HG03095 (cell line): Measurements from ENCODE around the gene ERN1.

Experiments
- ATAC-seq: cut with Tn5 transposase; IDR thresholded peaks from one replicate; pipeline ENCODE4 v1.9.1; 2021; ENCODE audit warnings: moderate library complexity; ENCODE audit not compliant: unreplicated experiment

ERN1 gene

DNA sequence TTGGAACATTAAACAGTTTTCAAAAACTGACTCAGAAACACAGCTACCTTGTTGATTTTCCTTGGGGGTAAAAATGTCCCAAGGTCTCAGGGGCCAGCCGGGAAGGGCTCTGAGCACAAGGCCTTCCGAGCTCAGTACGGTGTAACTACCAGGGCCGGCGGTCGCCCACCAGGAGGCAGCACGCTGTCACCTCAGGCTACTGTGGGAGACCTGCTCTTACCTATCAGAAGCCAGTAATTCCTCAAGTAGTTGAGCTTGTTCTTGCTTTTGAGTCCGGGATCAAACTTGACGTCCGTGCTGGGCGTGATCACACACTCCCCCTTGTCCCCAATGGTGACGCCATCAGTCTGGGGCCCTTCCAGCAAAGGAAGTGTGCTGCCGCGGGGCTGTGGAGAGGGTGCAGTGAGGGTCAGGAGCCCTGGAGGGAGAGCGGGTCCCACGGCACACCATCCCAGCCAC is 66.1 kb downstream of the ERN1 start:
- ATAC-seq, result no peak

GRCh38 chr17:64063088-64063487 is 66.9 kb downstream of the ERN1 start:
- no peak for ATAC-seq

GRCh38 chr17:64061178-64061898 is 68.6 kb downstream of the ERN1 start:
- no peak for ATAC-seq

DNA sequence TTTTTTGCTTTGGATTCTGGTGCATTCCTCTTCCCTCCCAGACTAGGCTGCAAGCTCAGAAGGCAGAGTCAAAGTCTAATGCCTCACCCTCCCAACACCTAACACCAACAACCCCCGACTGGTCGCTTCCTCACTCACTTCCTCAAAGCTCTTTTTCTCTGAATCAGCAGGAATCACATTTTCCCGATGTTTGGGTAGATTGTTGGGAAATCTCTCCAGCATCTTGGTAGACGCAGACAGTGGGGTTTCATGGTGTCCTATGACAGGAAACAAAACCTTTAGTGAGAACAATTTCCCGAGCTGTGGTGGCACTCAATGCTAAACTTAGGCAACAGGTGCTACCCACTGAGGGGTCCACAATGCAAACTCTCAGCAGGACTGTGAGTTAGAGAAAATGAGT is 69.6 kb downstream of the ERN1 start:
- ATAC-seq, result no peak

- no peak for ATAC-seq
Measured at GRCh38 chr17:64059756-64060155, 70.2 kb downstream of the ERN1 start.

DNA sequence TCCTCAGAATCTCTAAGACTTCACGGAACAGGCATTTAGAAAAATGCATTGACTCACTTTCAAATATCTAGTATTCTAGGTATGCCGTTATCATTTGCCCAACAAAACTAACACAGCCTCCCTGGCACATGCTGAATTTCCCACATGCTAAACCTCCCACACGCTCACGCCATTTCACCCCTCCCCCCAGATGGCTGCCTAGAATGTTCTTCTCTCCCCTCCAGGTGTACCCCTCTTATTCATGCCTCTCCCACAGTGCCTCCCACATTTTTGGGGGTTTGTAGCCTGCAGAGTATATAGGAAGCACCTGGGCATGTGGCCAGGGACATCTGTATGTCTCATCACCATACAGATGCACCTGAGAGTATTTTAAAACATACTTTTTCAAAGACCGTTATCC is 71.3 kb downstream of the ERN1 start:
- ATAC-seq, result no peak

DNA sequence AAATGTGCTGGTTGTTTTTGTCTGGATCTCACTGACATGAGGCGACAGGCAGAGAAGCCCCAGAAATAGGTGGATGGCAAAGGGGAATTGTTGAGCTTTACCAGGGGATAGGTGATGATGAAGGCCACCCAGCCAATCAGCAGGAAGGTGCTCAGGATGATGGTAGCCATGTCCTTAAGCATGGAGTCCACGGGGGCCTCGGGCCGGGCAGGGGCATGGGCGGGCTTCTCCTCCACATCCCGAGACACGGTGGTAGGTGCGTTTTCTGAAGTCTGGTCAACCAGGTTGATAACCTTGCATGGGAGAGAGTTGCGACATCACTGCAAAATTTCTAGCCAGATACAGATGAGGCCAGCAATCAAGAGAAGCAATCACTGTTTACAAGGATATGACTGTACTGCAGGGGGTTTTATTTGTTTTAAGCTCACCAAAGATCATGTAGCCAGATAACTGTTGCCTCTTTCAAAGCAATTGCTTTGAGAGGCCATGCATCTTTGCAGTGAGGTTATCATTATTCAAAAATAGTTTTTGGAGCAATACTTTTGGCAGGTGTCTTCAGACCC is 72.2 kb downstream of the ERN1 start:
- ATAC-seq, result no peak

- ATAC-seq, result peak; percentile 62
Measured at GRCh38 chr17:64056269-64057005, 73.5 kb downstream of the ERN1 start.

GRCh38 chr17:64055183-64056142 is 74.5 kb downstream of the ERN1 start:
- no peak for ATAC-seq

GRCh38 chr17:64054304-64054703 is 75.6 kb downstream of the ERN1 start:
- ATAC-seq, result no peak

GRCh38 chr17:64053101-64053500 is 76.8 kb downstream of the ERN1 start:
- no peak for ATAC-seq

GRCh38 chr17:64051153-64051552 is 78.8 kb downstream of the ERN1 start:
- ATAC-seq, result no peak

- no peak for ATAC-seq
Measured at GRCh38 chr17:64048805-64049204, 81.1 kb downstream of the ERN1 start.

GRCh38 chr17:64045176-64045575 is 84.8 kb downstream of the ERN1 start:
- ATAC-seq, result no peak

- ATAC-seq, result no peak
Measured at GRCh38 chr17:64042700-64043485, 87.1 kb downstream of the ERN1 start.

- ATAC-seq, result no peak
Measured at GRCh38 chr17:64041912-64042311, 88.0 kb downstream of the ERN1 start.

DNA sequence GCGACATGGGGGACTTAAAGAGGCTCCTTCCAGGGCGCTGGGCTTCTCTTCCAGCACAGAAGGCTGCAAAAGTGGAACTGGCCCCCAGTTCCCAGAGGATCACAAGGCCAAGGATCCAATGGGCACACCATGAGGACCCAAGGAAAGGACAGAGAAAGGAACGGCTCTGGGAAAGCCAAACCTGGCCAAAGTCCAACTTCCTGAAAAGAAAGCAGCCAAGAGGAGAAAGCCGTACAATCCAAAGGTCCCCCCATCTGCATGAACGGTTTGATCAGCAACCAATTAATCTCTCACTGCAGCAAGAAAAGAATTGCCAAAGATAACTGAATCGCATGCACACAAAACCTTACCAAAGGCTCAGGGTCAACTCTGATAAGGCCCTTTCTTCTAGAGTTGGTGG is 89.7 kb downstream of the ERN1 start:
- ATAC-seq, result no peak

- no peak for ATAC-seq
Measured at GRCh38 chr17:64039106-64039400, 90.9 kb downstream of the ERN1 start.

DNA sequence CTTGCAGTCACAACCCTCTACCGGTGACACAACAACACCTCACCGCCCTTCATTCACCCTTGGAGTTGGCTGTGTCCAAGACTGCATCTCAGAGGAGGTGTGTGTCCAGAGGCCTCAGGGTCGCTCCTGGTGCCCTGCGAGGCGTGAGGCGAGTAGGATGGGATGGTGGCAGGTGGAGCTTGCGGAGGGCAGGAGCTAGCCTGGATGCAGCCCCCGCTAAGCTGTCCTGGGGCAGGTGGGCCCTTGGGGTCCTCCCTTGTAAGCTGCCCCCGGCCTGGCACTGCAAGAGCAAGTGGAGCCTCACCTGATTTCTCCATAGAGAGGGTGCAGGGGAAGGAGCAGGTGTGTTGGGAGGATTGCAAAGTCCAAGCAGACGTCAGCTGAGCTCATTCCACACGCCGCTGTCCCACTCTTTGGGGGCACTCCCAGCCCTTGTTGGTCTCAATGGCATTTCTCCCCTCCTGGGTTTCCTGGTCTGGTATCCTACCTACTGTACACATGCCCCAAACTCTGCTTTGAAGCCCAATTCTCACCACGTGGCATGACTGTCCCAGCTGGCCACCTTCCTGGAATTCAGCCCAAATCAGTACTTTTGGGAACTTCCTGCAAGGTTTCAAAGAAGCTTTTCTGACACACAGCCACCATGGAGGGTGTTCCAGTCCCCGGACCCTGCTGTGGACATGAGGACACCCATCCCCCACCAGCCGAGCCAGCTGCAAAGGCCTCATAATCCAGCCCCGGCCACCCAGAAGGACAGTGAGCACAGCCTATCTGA is 91.4 kb downstream of the ERN1 start:
- no peak for ATAC-seq

GRCh38 chr17:64037802-64038201 is 92.1 kb downstream of the ERN1 start:
- no peak for ATAC-seq
